Left forelimb (tissue), 1 donor: ENCODE data around the gene SHH.

Experiments used
- DNase-seq: peaks from one replicate; pipeline ENCODE4 v3.0.0-alpha.2; 2018; ENCODE audit warnings: low spot score

SHH gene

DNA sequence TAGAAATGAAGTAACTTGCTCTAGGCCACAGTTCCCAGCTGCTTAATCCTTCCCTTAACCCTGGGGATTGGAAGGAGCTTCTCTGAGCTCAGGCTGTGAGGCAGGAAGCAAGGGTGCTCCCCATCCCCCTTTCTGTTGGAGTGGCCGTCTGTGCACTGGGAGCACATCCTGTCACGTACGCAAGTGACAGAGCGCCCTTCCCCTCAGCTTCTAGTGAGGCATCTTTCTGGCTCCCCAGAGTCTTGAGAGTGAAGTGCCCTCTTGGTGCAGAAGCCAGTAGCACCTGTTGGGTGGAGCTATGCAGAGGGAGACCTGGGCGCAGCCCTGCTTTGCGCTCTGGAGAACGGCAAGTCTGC lies 47.8 kb downstream of the SHH start:
- DNase-seq = no peak

DNA sequence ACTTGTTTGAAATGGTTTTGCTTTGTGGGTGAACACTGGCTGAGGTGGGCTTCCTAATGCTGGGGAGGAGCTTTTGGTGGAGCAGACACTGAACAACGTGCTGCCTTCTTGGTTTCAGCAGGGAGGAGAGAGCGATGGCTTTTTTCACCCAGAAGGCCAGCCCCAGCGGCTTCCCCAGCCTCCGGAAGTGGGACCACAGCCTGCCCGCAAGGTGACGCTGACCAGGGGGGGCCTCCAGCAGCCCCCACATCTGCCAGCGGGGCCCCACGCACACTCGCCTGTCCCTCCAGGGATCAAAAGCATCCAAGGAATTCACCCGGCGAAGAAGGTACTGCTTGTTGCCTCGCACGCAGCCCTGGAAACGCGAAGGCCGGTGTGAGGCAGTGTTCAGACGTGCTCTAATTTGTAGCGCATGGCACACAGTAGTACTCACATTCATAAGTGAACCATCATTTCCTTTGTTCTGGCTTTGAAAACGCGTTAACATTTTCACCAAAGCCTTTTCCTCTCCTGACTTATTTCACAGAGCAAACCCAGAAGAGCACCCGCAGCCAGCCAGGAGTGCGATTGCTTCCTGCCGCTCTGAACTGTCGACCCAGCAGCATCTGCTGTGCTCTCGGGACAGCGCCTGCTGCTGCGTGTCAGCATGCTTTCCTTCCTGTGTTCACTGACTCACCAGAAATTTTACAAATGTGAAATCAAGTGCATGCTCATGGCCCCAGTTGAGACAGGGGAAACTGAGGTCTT lies 48.4 kb downstream of the SHH start:
- DNase-seq = no peak

DNA sequence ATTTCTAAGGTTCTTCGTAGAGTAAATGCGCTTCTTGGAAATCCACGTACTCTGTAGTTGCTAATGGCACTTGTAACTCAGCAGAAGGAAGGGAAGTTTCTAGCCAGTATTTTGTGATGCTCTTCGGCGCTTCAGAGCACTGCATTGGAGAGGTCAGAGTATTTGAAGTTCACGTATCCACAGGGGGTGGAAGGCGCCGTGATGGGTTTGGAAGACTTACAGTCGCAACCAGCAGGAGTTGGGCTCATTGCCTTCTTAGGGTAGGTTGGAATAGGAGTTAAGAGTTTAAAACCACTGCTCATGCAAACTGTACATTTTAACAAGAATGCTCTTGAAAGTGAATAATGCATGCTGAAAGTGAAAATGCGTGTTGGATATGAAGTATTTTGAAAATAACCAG lies 49.1 kb downstream of the SHH start:
- DNase-seq = no peak

DNA sequence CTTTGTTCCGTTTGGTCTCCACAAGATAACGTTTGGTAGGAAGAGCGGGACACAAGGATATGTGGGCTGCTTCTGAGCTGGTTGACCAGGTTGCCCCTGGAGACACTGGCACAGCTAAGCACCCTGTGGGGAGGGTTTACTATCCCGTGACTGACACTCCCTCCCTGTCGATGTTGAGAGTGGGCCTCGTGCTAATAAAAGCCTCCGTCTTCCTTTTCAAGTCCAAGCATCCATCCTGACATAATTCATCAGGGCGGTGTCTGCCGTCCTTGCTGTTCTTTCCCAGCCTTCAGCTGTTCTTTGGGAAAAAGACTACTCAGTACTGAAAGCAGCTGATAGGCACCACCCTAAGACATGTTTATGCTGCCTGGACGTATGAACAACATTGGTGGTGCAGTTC lies 49.6 kb downstream of the SHH start:
- no peak for DNase-seq

DNA sequence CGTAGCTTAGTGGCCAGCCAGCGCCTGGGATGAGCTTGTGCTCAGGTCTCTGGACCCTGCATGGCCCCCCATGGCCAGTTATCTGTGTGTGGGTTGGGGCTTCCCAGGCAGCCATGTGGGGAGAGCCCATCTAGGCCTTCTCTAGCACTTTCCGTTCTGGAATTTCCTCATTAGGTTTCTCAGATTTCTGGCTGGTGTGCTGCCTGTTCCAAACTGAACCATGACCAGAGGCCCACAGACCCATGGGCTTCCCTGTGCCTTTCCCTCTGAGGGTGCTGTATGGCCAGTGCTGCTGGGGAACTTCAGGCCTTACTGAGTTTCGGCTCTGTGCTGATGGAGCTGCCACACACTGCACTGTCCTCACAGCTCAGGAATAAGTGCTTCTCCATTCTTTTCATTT lies 50.2 kb downstream of the SHH start:
- no peak for DNase-seq

DNA sequence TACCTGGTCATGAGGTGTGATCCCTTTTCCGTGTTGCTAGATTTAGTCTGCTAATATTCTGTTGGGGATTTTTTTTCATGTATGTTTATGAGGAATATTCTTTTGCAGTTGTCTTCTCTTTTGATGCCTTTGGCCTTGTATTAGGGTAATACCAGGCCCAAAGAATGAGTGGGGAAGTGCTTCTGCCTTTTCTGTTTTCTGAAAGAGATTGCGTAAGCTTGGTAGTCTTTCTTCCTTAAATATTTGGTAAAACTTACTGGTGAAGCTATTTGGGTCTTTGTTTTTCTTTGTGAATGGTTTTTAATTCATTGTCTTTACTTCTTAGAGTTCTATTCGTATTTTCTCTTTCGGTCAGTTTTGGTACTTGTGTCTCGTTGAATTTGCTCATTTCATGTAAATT lies 51.1 kb downstream of the SHH start:
- DNase-seq = no peak

DNA sequence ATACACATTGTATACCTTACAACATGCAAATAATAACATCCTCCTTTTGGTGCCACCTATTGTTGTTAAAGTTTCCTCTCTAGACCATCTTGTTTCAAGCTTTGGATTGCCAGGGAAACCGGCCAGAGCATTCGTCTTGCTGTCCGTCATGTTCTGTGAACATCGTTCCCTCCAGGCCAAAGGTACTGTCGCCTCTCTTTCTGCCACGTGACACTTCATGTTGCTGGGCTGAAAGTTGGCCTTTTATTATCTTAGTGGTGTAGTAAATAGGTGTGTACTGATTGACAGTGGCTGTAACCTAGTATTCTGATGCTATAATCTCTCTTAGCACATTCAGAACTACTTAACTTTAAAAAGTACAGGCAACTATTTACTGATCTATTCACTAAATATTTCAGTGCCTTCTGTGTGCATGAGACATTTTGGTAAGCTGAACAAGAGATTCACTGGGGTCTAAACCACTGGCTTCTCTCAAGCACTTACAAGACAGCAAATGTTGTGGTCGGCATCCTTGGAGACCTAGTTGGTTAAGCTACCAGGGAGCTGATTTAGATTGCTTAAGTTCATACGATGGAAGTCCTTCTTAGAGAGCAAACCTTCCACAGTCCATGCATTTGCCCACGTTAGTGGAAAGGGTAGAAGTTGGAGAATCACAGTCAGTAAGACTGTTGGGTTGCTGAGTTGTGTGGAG lies 52.4 kb downstream of the SHH start:
- no peak for DNase-seq

DNA sequence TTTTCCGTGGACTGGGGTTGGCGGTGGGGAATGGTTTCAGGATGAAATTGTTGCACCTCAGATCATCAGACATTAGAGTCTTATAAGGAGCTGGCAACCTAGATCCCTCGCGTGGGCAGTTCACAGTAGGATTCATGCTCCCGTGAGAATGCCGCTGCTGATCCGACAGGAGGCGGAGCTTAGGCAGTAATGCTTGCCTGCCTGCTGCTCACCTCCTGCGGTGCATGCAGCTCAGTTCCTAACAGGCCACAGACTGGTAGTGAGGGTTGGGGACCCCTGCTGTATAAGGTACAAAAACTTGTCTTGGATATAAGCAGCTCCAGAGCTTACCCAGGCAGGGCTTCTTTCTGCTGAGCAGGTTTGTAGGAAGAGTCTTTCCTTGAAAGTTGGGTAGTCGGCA lies 53.9 kb downstream of the SHH start:
- DNase-seq = no peak

DNA sequence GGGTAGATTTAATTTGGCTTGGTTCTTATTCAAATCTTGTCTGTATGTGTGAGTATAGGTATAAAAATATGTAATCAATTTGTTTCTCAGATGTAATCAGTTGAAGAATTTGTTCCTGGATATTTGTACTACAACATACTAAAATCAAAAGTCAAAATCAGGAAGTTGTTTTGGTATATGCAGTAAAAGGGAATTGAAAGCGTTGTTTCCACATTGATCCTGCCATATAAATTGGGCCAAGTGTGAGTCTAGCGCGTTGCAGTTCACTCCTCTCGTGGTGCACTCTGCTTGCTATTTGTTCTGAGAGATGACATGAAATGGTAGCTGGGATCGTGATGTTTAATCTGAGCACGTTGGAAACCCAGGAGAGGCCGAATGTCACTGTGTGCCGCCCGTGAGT lies 55.9 kb downstream of the SHH start:
- no peak for DNase-seq

DNA sequence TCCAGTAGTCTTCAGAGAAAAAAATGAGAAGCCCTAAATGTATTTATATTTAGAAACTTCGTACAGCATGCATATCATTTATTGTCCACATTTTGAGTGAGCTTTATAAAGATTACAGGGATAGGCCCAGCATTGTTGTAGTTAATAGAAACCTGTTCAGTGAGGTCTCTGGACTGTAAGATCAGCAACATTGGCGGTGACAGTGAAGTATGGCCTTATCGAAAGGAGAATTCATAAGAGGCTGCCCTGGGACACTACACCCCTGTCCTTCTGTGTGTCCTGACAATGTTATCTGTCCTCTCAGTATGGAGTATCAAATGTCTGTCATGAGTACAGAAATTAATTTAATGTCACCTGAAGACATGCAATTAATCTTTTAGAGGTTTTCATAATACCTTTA lies 57.2 kb downstream of the SHH start:
- no peak for DNase-seq

DNA sequence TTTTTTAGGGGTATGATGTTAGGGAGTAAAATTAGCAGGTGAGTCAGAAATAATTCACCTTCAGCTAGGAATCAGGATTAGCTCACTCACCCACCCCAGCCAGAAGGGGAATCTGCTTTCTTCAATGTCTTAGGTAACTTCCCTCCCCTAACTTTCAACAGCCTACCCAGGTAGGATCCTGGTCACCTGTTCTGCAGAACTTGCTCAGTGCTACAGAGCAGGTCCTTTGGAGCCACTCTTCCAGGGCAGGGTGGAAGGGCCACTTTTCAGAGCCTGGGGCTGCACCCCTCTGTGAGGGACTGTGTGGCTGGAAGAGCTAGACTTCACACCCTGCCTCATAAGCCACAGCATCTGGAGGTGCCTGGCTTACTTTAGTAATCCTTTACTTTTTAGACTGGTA lies 58.1 kb downstream of the SHH start:
- no peak for DNase-seq

DNA sequence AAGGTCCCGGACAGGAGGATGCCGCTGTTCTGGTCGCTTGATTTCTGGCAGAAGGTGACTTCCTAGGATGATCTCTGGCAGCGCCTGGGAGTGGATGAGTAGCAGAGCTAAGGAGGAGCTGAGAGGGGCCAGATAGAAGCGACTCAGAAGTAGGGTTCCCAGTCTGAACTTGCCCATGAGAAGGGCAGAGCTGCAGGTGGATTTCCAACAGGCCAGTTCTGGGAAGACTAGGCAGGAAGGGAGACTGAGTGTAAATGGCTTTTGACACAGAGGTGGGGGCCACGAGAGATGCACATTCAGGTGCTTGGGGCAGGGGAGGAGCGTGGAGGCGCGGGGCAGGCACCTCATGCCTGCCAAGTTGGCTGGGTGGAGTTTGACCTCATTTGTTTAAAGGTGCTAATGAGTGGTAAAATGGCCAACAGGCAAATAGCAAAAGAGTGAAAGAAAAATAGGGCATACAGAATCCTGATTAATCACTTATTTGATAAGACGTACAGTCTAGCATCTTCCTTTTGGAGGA lies 58.8 kb downstream of the SHH start:
- DNase-seq = no peak

DNA sequence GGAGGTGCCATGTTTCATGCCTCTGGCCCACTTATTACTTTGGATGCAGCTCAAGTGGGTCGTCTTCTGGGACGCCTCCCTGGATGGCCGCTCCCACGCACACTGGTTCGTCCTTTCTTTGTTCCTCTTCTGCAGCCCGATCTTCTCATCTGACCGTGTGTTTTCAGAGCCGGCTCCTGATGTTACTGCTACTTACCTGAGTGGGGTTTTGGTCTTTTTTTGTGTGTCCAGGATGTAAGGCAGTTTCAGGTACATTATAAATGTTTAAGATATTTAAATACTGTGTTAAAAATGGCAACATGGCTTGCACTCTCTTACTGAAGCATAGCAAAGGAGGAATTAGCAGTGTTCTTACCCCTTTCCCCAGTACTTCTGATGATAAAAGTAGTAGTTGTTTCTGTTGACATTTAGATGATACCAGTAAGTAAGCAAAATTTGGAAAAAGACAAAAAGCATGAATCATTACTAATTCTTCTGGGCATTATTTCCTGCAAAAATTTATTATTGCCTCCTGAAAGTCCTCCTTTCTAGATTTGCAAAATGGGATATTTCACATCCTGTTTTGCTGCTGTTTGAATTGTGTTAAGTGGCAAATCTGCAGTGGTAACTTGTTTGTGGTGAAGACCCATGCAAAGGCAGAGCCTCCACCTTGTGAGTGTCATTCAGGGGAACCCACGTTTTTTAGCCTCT lies 59.4 kb downstream of the SHH start:
- DNase-seq = no peak

DNA sequence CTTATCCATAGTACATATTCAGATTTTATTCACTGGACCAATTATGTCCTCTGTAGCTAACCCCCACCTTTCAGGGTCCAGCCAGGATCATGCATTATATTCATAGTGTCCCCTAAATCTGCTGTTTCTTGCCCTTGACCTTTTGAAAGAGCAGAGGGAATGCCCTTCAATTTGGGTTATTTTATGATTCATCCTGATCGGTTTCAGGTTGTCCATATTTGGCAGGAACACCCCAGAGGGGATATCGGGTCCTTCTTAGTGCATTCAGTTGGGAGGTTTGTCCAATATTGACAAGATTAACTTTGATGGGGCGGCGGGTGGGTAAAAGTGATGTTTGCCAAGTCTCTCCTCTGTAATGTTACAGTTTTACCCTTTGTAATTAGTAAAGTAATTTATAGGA lies 60.9 kb downstream of the SHH start:
- DNase-seq = no peak

DNA sequence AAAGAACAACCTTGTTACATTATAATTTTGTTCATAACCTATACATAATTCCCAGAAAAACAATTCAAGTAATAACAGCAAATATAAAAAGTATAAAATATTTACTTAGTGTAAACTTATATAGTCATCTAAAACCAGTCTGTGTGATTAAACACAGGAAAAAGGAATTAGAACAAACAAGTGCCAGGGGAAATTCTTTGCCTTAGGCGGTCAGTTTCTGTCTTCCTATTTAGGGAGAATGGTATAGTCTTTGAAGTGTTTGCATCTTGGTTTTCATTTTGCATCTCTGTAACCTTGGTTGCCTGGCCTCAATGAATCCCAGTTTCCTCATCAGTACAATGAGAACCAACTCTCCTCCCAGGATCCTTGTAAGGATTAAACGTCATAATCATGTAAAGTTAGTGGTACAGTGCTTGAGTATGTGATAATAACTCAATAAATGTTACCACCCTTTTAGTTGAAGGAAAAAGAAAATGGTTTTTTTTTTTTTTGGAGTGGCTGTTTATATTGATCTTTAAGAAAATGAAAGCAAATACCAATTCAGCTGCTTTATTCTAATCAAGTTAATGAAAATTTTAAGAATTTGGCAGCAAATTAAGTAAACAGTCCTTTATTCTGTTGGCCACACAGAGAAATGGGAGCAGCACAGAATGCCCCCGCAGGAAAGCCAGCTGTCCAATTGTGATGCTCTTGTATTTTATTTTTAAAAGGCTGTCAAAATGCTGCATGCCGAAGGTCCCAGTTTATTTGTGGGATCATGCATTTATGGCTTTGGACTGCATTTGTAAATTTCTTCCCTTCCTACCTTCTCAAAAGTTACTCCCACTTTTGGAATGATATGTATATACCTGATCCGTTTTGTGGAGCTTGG lies 61.8 kb downstream of the SHH start:
- DNase-seq = no peak
